Inflammatory macrophage treated with lipopolysaccharide for 4 hours (primary cell): ENCODE measurements around the gene TSC22D2.
A peak's percentile ranks its signal among the peaks of the same experiment; 100 is the strongest.

Source experiments
- DNase-seq: peaks from one replicate; pipeline ENCODE4 v3.0.0-alpha.2; 2020

TSC22D2 gene

GRCh38 chr3:150385296-150386242, 22.5 kb upstream of the TSC22D2 start:
- peak; percentile 93 for DNase-seq

GRCh38 chr3:150388498-150389418, 19.3 kb upstream of the TSC22D2 start:
- no peak for DNase-seq

- DNase-seq = no peak
Observed at GRCh38 chr3:150390087-150390486, 18.0 kb upstream of the TSC22D2 start.

GRCh38 chr3:150391161-150391560, 16.9 kb upstream of the TSC22D2 start:
- DNase-seq = no peak

- DNase-seq = no peak
Observed at GRCh38 chr3:150393745-150394144, 14.4 kb upstream of the TSC22D2 start.

GRCh38 chr3:150394606-150395005, 13.5 kb upstream of the TSC22D2 start:
- DNase-seq = no peak

GRCh38 chr3:150396491-150396890, 11.6 kb upstream of the TSC22D2 start:
- DNase-seq = no peak

GRCh38 chr3:150396956-150397550, 11.0 kb upstream of the TSC22D2 start:
- no peak for DNase-seq

- DNase-seq = no peak
Observed at GRCh38 chr3:150399060-150399459, 9.0 kb upstream of the TSC22D2 start.

- DNase-seq = no peak
Observed at GRCh38 chr3:150401285-150401684, 6.8 kb upstream of the TSC22D2 start.

GRCh38 chr3:150402217-150402616, 5.9 kb upstream of the TSC22D2 start:
- DNase-seq = no peak

- no peak for DNase-seq
Observed at GRCh38 chr3:150404023-150404422, 4.1 kb upstream of the TSC22D2 start.

- DNase-seq = no peak
Observed at GRCh38 chr3:150407051-150407807, 869 bp upstream of the TSC22D2 start.

- no peak for DNase-seq
Observed at GRCh38 chr3:150407808-150408220, 284 bp upstream of the TSC22D2 start.

GRCh38 chr3:150409125-150409511, 1.0 kb downstream of the TSC22D2 start:
- no peak for DNase-seq

GRCh38 chr3:150409512-150410310, 1.6 kb downstream of the TSC22D2 start:
- DNase-seq = peak; percentile 84

GRCh38 chr3:150410311-150411105, 2.4 kb downstream of the TSC22D2 start:
- DNase-seq = peak; percentile 28

GRCh38 chr3:150411106-150411460, 3.0 kb downstream of the TSC22D2 start:
- DNase-seq = no peak

- no peak for DNase-seq
Observed at GRCh38 chr3:150411546-150411945, 3.4 kb downstream of the TSC22D2 start.

GRCh38 chr3:150411976-150412375, 3.9 kb downstream of the TSC22D2 start:
- DNase-seq = peak; percentile 77
